Activated B cell treated with CpG ODN at 0.5 μM for 24 hours (primary cell): ENCODE results near the gene CACNA2D3. TPM values are rescaled to one million over a fixed set of nuclear protein-coding genes. Genes with fewer than 3 reads are reported as not detected.

Experiments
- ATAC-seq: fragments of 200-7000 bp; cut with Tn5 transposase; one replicate; pipeline ENCODE4 v1.10.0; 2021; ENCODE audit warnings: low read depth, mild to moderate bottlenecking, moderate library complexity
- CTCF ChIA-PET: fragments of 350-600 bp; sonication (Branson Sonifier 250); formaldehyde crosslinking; loops from one replicate; lab custom pipeline; 2021; ENCODE audit warnings: antibody characterized with exemption; lab: Charles Lee
- POLR2A ChIA-PET: fragments of 350-600 bp; sonication (Branson Sonifier 250); formaldehyde crosslinking; loops from one replicate; lab custom pipeline; 2021; ENCODE audit warnings: antibody characterized with exemption; lab: Charles Lee
- DNase-seq: peaks from one replicate; pipeline ENCODE4 v3.0.0; 2022
- H3K27ac Mint-ChIP-seq: one replicate; pipeline ENCODE4 v1.8.0; 2020; ENCODE audit warnings: mixed read lengths
- H3K27me3 Mint-ChIP-seq: one replicate; pipeline ENCODE4 v1.8.0; 2021; ENCODE audit warnings: mixed read lengths
- H3K36me3 Mint-ChIP-seq: one replicate; pipeline ENCODE4 v1.8.0; 2021; ENCODE audit warnings: low read depth, mixed read lengths
- H3K4me1 Mint-ChIP-seq: one replicate; pipeline ENCODE4 v1.8.0; 2021; ENCODE audit warnings: mixed read lengths
- H3K4me3 Mint-ChIP-seq: one replicate; pipeline ENCODE4 v1.8.0; 2020; ENCODE audit warnings: mild to moderate bottlenecking, mixed read lengths
- H3K9me3 Mint-ChIP-seq: one replicate; pipeline ENCODE4 v1.8.0; 2020; ENCODE audit warnings: mixed read lengths
- intact Hi-C: fragments of 100-400 bp; cut with micrococcal nuclease; formaldehyde crosslinking; loops from one replicate; pipeline ENCODE4 v1.15.1; 2024
- total RNA-seq: library from RNA; stranded (reverse); gene quantifications from 2 replicates; pipeline ENCODE4 v1.2.3, GENCODE V29; 2022
- TF ChIP-seq, protein P1 (sequence below): fragments of 200-600 bp; IDR thresholded peaks from one replicate; pipeline ENCODE4 v1.8.0; 2022; ENCODE audit warnings: antibody characterized with exemption, mild to moderate bottlenecking

Gene CACNA2D3
- total RNA-seq, 1 donor from 2014 or later: not detected

DNA sequence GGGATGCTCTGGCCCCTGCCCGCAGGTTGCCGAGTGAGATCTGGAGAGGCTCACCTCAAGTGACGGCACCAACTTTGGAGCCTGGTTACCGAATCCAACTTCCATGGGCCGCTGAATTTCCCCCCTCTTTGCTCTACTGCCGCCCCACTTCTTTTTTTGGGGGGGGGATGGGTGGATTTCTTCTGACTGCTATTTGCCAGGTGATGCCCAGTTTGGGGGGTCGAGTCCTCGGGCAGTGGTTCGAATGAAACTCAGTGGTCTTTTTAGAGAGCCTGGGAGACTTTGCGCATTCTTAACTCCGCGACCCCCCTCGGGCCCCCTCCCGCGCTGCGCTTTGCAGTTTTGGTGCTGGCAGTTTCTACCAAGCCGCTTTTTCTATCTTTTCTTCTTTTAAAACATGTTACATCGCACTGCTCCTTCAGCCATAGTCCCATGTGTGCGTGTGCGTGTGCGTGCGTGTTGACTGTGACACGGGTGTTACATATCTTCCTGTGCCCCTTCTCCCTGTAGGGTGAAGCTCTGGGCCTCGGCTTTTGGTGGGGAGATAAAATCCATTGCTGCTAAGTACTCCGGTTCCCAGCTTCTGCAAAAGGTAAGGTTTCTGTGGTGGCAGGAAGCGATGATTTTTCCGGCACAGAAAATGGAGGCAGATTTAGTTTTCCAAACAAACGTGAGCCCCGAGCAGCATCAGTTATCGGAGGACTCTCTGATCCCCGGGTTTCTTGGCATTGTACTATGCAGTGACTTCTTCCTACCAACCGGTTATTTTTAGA, 837 bp downstream of the CACNA2D3 start:
- POLR2A ChIA-PET: no interaction called here
- CTCF ChIA-PET: no interaction called here
- Mint-ChIP-seq H3K27ac (no peak overlapping the region), H3K27me3 (peaks cover 41% of the 10 kb centered on the region), H3K9me3 (no peaks in the 10 kb centered on the region), H3K4me1 (peaks cover 20% of the 10 kb centered on the region), H3K36me3 (no peaks in the 10 kb centered on the region), H3K4me3 (peak overlapping the region; percentile 17)
- TF ChIP-seq, protein P1, sequence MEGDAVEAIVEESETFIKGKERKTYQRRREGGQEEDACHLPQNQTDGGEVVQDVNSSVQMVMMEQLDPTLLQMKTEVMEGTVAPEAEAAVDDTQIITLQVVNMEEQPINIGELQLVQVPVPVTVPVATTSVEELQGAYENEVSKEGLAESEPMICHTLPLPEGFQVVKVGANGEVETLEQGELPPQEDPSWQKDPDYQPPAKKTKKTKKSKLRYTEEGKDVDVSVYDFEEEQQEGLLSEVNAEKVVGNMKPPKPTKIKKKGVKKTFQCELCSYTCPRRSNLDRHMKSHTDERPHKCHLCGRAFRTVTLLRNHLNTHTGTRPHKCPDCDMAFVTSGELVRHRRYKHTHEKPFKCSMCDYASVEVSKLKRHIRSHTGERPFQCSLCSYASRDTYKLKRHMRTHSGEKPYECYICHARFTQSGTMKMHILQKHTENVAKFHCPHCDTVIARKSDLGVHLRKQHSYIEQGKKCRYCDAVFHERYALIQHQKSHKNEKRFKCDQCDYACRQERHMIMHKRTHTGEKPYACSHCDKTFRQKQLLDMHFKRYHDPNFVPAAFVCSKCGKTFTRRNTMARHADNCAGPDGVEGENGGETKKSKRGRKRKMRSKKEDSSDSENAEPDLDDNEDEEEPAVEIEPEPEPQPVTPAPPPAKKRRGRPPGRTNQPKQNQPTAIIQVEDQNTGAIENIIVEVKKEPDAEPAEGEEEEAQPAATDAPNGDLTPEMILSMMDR: no peak
- DNase-seq: no peak
- ATAC-seq: no peak
- intact Hi-C loops: no loop called here

DNA sequence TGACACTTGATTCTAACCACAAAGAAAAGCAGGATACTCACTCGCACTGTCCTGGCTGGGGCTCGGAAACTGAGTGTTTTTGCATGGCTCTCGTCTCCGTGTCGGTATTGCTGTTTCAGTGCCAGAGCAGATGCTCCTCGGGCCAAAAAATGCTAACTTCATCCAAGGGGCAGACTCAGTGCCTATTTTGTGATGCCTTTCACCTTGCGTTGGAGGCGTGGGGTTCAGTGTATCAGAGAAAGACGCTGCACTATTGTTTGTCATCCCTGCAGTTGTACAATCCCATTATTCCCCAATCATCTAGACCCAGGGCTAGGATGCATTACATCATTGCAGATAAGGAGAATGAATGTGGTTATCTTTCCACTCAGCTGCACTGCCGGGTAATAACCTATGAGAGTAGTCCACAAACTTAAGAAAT, 1.4 kb downstream of the CACNA2D3 start:
- Mint-ChIP-seq H3K27me3 (peaks cover 41% of the 10 kb centered on the region), H3K9me3 (no peaks in the 10 kb centered on the region), H3K36me3 (no peaks in the 10 kb centered on the region), H3K4me3 (no peak overlapping the region), H3K27ac (no peak overlapping the region), H3K4me1 (peaks cover 20% of the 10 kb centered on the region)
- intact Hi-C loops: no loop called here
- POLR2A ChIA-PET: no interaction called here
- CTCF ChIA-PET: no interaction called here
- TF ChIP-seq, protein P1: no peak
- no peak for ATAC-seq
- no peak for DNase-seq

DNA sequence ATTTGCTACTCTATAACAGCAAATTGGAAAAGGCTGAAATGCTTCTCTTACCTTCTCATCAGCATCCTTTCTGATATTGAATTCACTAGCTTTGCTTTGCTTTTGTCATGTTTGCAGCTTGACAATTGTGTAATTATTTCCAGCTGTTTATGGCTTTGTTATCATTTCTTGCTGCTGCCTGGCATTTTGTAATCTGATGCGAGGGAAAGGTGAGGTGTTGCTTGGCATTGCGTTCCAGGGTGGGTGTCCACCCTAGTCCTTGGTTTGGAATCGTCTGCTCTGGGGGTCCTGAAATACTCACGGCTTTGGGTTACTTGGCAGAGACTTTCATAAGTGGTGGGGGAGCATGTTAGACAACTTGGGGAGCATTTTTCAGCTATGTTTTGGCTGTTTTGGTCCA, 2.9 kb downstream of the CACNA2D3 start:
- Mint-ChIP-seq H3K9me3 (no peaks in the 10 kb centered on the region), H3K27me3 (peaks cover 34% of the 10 kb centered on the region), H3K36me3 (no peaks in the 10 kb centered on the region), H3K4me1 (peaks cover 19% of the 10 kb centered on the region), H3K27ac (no peak overlapping the region), H3K4me3 (no peak overlapping the region)
- intact Hi-C loops: no loop called here
- ATAC-seq (no peak), DNase-seq (no peak)
- ChIA-PET POLR2A (no interaction called here), CTCF (no interaction called here)
- TF ChIP-seq, protein P1: no peak

DNA sequence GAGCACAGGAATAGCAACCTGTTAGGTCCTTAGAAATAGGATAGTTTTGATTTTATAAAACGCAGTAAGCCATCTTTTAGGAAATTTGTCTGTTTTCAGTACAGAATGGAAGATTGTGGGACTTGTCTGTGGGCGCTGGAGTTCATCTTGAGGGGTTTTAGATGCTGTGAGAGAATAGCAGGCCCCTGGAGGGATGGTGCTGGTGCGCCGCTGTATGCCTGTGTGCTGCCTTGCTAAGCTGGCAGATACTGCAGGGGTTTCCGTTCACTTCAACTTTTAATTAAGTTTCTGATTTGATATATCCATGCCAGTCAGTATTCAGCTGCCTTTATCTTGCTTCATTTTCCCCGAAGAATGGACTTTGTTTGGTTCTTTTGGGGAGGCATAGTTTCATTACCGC, 4.2 kb downstream of the CACNA2D3 start:
- Mint-ChIP-seq H3K4me1 (peaks cover 11% of the 10 kb centered on the region), H3K27ac (no peak overlapping the region), H3K36me3 (no peaks in the 10 kb centered on the region), H3K9me3 (no peaks in the 10 kb centered on the region), H3K27me3 (peaks cover 29% of the 10 kb centered on the region), H3K4me3 (no peak overlapping the region)
- no peak for ATAC-seq
- TF ChIP-seq, protein P1: no peak
- intact Hi-C loops: no loop called here
- CTCF ChIA-PET: no interaction called here
- no peak for DNase-seq
- POLR2A ChIA-PET: no interaction called here

DNA sequence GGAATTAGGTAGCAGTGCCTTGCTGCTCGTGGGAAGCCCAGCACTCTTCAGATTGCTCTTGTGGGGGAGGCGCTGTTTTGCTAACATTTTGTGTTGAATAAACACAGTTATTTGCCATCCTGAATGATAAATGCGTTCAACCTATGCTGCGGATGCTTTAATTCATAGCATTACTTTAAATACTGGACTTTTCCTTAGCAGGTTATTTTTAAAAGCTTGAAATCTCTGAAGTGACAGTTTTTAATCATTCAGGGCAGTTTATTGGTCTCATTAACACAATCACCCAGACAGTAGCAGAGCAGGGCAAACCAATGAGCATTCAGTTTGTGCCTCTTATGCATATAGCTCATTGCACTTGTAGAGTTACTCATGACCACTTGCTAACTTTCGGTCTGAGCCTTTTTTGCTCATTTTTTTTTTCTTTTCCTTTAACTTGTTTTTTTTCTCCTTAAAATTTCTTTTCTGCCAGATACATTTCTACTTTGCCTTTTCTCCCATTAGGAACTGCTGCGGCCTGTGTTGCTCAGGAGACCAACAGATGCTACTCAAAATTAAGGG, 5.2 kb downstream of the CACNA2D3 start:
- Mint-ChIP-seq H3K36me3 (no peaks in the 10 kb centered on the region), H3K27me3 (peaks cover 31% of the 10 kb centered on the region), H3K27ac (no peak overlapping the region), H3K9me3 (no peaks in the 10 kb centered on the region), H3K4me3 (no peak overlapping the region), H3K4me1 (peaks cover 10% of the 10 kb centered on the region)
- intact Hi-C loops: no loop called here
- CTCF ChIA-PET: no interaction called here
- DNase-seq: no peak
- ATAC-seq: no peak
- TF ChIP-seq, protein P1: no peak
- POLR2A ChIA-PET: no interaction called here
